ENCODE results near the gene C19orf85.

DNA sequence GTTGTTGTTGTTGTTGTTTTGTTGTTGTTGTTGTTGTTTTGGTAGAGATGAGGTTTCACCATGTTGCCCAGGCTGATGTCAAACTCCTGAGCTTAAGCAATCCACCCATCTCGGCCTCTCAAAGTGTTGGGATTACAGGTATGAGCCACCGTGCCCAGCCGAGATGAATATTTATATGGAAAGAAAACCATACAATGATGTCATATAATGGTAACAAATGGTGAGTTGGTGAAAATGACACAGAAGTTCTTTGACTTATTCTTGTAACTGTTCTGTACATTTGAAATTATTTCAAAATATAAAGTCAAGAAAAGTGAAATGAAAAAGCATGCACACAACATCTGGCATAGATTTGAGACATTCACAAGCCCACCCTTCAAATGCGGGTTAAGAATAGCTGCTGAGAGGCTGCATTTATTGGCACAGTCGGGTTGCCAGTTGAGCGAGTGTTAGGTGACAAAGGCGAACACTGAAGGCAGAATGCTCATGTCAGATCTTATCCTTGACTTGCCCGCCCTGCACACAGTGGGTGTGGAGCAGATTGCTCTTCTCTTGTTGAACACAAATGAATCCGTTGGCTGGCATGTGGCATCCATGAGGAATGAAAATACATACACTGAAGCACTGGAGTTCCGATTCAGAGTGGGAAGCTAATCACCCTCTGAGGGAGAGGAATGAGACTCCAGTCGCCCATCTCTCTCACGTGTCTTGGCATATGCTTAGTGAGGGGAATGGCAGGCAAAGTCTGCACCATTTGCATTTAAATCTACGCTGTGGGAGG is 41.1 kb downstream of the C19orf85 start:
- TF ChIP-seq CTCF (IDR thresholded peaks at IDR 0.05) (no peak), POLR2A (IDR thresholded peaks at IDR 0.05) (no peak)

Data from uterus (tissue), 2 donors.